Ascending aorta (tissue), 2 donors: ENCODE results near the gene OMP. TPM values are rescaled to one million over a fixed set of nuclear protein-coding genes. Genes with fewer than 3 reads are reported as not detected.

Source experiments
- DNase-seq, 2 donors: peaks; one replicate each; pipeline ENCODE4 v3.0.0-alpha.2; 2019; ENCODE audit warnings: low spot score in 2 of 2
- H3K27ac ChIP-seq, 2 donors: fragments of 200-600 bp; sonication (generic); one replicate each; pipeline ENCODE4 v1.5.1; 2016 to 2017; ENCODE audit warnings: mild to moderate bottlenecking in 1 of 2
- H3K27me3 ChIP-seq: fragments of 200-600 bp; sonication (generic); one replicate; pipeline ENCODE4 v1.5.1; 2017
- H3K36me3 ChIP-seq, 2 donors: fragments of 200-600 bp; sonication (generic); one replicate each; pipeline ENCODE4 v1.5.1; 2016
- H3K4me1 ChIP-seq, 2 donors: fragments of 200-600 bp; sonication (generic); one replicate each; pipeline ENCODE4 v1.5.1; 2016 to 2017; ENCODE audit warnings: mild to moderate bottlenecking in 1 of 2
- H3K4me3 ChIP-seq, 2 donors: fragments of 200-600 bp; sonication (generic); one replicate each; pipeline ENCODE4 v1.5.1; 2016 to 2017; ENCODE audit warnings: mild to moderate bottlenecking in 1 of 2
- H3K9me3 ChIP-seq, 2 donors: fragments of 200-600 bp; sonication (generic); one replicate each; pipeline ENCODE4 v1.5.1; 2016
- intact Hi-C: fragments of 100-400 bp; cut with DNase I; formaldehyde crosslinking; loops from one replicate; pipeline ENCODE4 v1.15.1; 2023
- total RNA-seq: library from RNA; depleted of rRNA; stranded (reverse); fragments of >200 nt; gene quantifications from one replicate; pipeline ENCODE4 v1.1.0, GENCODE V29; 2016
- TF ChIP-seq, protein P1 (sequence below), 3 experiments: fragments of 200-600 bp in 2 of 3; fragments of 450-650 bp in 1 of 3; sonication (generic) in 2 of 3; IDR thresholded peaks; one replicate each; pipeline ENCODE4 v1.5.1; 2016 to 2019; ENCODE audit warnings: antibody characterized with exemption in 3 of 3, mild to moderate bottlenecking in 1 of 3, moderate library complexity in 1 of 3

The OMP gene
- total RNA-seq, 1 donor from 2014 or later = not detected

GRCh38 chr11:77069969-77070582 is 32.6 kb upstream of the OMP start:
- Histone ChIP-seq H3K27me3 (no peaks in the 10 kb centered on the region), H3K4me1 (peaks cover 20 to 54% of the 10 kb centered on the region in 2 donors), H3K36me3 (no peaks in the 10 kb centered on the region), H3K4me3 (no peak overlapping the region), H3K27ac (peak overlapping the region; percentile 15 to 89), H3K9me3 (no peaks in the 10 kb centered on the region)
- TF ChIP-seq, protein P1, sequence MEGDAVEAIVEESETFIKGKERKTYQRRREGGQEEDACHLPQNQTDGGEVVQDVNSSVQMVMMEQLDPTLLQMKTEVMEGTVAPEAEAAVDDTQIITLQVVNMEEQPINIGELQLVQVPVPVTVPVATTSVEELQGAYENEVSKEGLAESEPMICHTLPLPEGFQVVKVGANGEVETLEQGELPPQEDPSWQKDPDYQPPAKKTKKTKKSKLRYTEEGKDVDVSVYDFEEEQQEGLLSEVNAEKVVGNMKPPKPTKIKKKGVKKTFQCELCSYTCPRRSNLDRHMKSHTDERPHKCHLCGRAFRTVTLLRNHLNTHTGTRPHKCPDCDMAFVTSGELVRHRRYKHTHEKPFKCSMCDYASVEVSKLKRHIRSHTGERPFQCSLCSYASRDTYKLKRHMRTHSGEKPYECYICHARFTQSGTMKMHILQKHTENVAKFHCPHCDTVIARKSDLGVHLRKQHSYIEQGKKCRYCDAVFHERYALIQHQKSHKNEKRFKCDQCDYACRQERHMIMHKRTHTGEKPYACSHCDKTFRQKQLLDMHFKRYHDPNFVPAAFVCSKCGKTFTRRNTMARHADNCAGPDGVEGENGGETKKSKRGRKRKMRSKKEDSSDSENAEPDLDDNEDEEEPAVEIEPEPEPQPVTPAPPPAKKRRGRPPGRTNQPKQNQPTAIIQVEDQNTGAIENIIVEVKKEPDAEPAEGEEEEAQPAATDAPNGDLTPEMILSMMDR (IDR thresholded peaks at IDR 0.05) = no peak
- intact Hi-C loops = loop anchor here (10.0 kb wide), 2 partner anchors 755 to 835 kb away; partner anchors contain the start of genes AAMDC and RSF1
- DNase-seq = peak in 1 of 2 donors; percentile 37

GRCh38 chr11:77071077-77071476 is 31.6 kb upstream of the OMP start:
- Histone ChIP-seq H3K27me3 (no peaks in the 10 kb centered on the region), H3K27ac (peak overlapping the region; percentile 89 to 96), H3K36me3 (no peaks in the 10 kb centered on the region), H3K4me1 (peaks cover 20 to 55% of the 10 kb centered on the region in 2 donors), H3K4me3 (no peak overlapping the region), H3K9me3 (no peaks in the 10 kb centered on the region)
- TF ChIP-seq, protein P1 (IDR thresholded peaks at IDR 0.05) = no peak
- DNase-seq = peak in 1 of 2 donors; percentile 58
- intact Hi-C loops = no loop called here

GRCh38 chr11:77071671-77072605 is 30.7 kb upstream of the OMP start:
- Histone ChIP-seq H3K36me3 (no peaks in the 10 kb centered on the region), H3K27me3 (no peaks in the 10 kb centered on the region), H3K27ac (peak overlapping the region; percentile 89 to 96), H3K4me1 (peaks cover 20 to 55% of the 10 kb centered on the region in 2 donors), H3K4me3 (no peak overlapping the region), H3K9me3 (no peaks in the 10 kb centered on the region)
- peak in 1 of 2 donors; percentile 62 for DNase-seq
- intact Hi-C loops = no loop called here
- TF ChIP-seq, protein P1 (IDR thresholded peaks at IDR 0.05) = no peak

DNA sequence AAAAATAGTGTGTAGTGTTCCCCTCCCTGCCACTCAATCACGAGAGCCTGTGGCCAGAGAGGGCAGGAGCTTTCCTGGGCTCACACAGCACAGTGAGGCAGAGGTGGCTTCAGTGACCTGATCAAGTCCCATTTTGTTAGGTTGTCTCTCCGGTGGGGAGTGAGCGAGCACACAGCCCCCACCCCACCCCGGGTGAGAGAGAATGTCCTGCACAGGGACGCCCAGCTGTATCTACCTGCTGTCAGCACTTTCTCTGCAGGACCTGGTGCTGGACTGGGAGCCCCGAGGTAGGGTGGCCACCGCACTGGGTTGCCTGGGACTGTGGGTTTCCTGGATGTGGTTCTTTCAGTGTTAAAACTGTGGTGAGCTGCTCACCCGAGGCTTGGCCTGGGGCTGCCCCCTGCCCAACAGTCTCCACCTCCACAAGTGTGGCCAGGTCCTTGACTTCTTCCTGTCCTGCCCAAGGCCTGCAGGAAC is 29.8 kb upstream of the OMP start:
- peaks cover 20 to 48% of the 10 kb centered on the region in 2 donors for H3K4me1 ChIP-seq

More for the DNA sequence above, 29.8 kb upstream of the OMP start:
- Histone ChIP-seq H3K9me3 (no peaks in the 10 kb centered on the region), H3K4me3 (peak overlapping the region in 1 of 2 donors; percentile 9), H3K27ac (peak overlapping the region; percentile 89 to 96), H3K27me3 (no peaks in the 10 kb centered on the region), H3K36me3 (no peaks in the 10 kb centered on the region)
- TF ChIP-seq, protein P1 (IDR thresholded peaks at IDR 0.05) = no peak
- intact Hi-C loops = loop anchor here (1.0 kb wide), 1 partner anchor 26 kb away; no protein-coding TSS in a partner anchor
- DNase-seq = no peak
